GM19372 (cell line): ENCODE results near the gene HLA-F.

ENCODE experiments used
- ATAC-seq: cut with Tn5 transposase; IDR thresholded peaks from one replicate; pipeline ENCODE4 v1.9.1; 2021; ENCODE audit warnings: mild to moderate bottlenecking, low read depth, moderate library complexity; ENCODE audit not compliant: unreplicated experiment

HLA-F gene

GRCh38 chr6:29723262-29723665 lies at the start of gene HLA-F:
HLA-F (plus strand) TSS chr6:29723434; CDS start chr6:29723464, 30 bp downstream.
- ATAC-seq, result peak; percentile 81

- no peak for ATAC-seq
These were observed 49.2 kb upstream of the HLA-F start for GRCh38 chr6:29674008-29674407.

- no peak for ATAC-seq
These were observed 47.7 kb upstream of the HLA-F start for GRCh38 chr6:29675561-29675960.

- no peak for ATAC-seq
These were observed 46.1 kb upstream of the HLA-F start for GRCh38 chr6:29676981-29677601.

GRCh38 chr6:29678114-29678513 lies 45.1 kb upstream of the HLA-F start:
- ATAC-seq, result no peak

GRCh38 chr6:29679962-29680361 lies 43.3 kb upstream of the HLA-F start:
- ATAC-seq, result no peak

GRCh38 chr6:29680416-29680815 lies 42.8 kb upstream of the HLA-F start:
- no peak for ATAC-seq

- no peak for ATAC-seq
These were observed 42.3 kb upstream of the HLA-F start, which contains the start of gene ZFP57 for GRCh38 chr6:29680904-29681303. ZFP57 (minus strand) TSS chr6:29681152; CDS start chr6:29677003, 4,149 bp downstream.

- no peak for ATAC-seq
These were observed 41.4 kb upstream of the HLA-F start for GRCh38 chr6:29681811-29682210.

- ATAC-seq, result no peak
These were observed 37.4 kb upstream of the HLA-F start for GRCh38 chr6:29685718-29686326.

GRCh38 chr6:29694637-29695036 lies 28.6 kb upstream of the HLA-F start:
- ATAC-seq, result no peak

- ATAC-seq, result no peak
These were observed 26.8 kb upstream of the HLA-F start for GRCh38 chr6:29696147-29697125.

GRCh38 chr6:29702519-29703103 lies 20.6 kb upstream of the HLA-F start:
- ATAC-seq, result no peak

- no peak for ATAC-seq
These were observed 17.6 kb upstream of the HLA-F start for GRCh38 chr6:29705389-29706231.

GRCh38 chr6:29708432-29709179 lies 14.6 kb upstream of the HLA-F start:
- ATAC-seq, result no peak

- ATAC-seq, result no peak
These were observed 14.0 kb upstream of the HLA-F start for GRCh38 chr6:29709188-29709587.

- no peak for ATAC-seq
These were observed 12.8 kb upstream of the HLA-F start for GRCh38 chr6:29710281-29710941.

GRCh38 chr6:29720863-29721262 lies 2.4 kb upstream of the HLA-F start:
- no peak for ATAC-seq
